Ovary (tissue), 9 donors: ENCODE measurements around the gene FBXL19. TPM values are rescaled to one million over a fixed set of nuclear protein-coding genes. Genes with fewer than 3 reads are reported as not detected.

ENCODE experiments used
- DNase-seq, 5 donors: peaks; one replicate each; pipeline ENCODE4 v3.0.0-alpha.2; 2019 to 2020
- H3K27ac ChIP-seq, 2 donors: fragments of 200-600 bp; one replicate each; pipeline versions ENCODE4 v1.5.1 to v1.8.0; 2019 to 2022
- H3K27me3 ChIP-seq: fragments of 200-600 bp; one replicate; pipeline ENCODE4 v1.8.0; 2022
- H3K36me3 ChIP-seq: fragments of 200-600 bp; sonication (generic); one replicate; pipeline ENCODE4 v1.5.1; 2019
- H3K4me1 ChIP-seq: one replicate; pipeline ENCODE4 v1.8.1; 2013; ENCODE audit warnings: mild to moderate bottlenecking, moderate library complexity; ENCODE audit not compliant: insufficient read depth
- H3K4me3 ChIP-seq: fragments of 200-600 bp; sonication (generic); one replicate; pipeline ENCODE4 v1.5.1; 2017
- H3K9me3 ChIP-seq, 2 donors: fragments of 200-600 bp in 1 of 2; sonication (generic) in 1 of 2; one replicate each; pipeline versions ENCODE4 v1.5.1 to v1.8.1; 2013 to 2019; ENCODE audit warnings: mild to moderate bottlenecking in 1 of 2, moderate library complexity in 1 of 2
- EP300 ChIP-seq: sonication (generic); formaldehyde crosslinking; IDR thresholded peaks from one replicate; pipeline ENCODE4 v1.6.1; 2017; ENCODE audit warnings: antibody characterized with exemption
- POLR2A ChIP-seq: fragments of 450-650 bp; IDR thresholded peaks from one replicate; pipeline ENCODE4 v1.6.1; 2017; ENCODE audit warnings: antibody characterized with exemption, mild to moderate bottlenecking, moderate library complexity
- WGBS, 3 donors: extraction: QIAGEN DNeasy Blood & Tissue Kit in 1 of 3; methylation state at CpG; one replicate each; pipeline versions ENCODE4 v1.1.5 to v1.1.7; 2013 to 2017; 5-methylcytosine and 5-hydroxymethylcytosine counted together
- intact Hi-C, 4 donors: fragments of 100-400 bp; cut with DNase I; formaldehyde crosslinking; loops; one replicate each; pipeline versions ENCODE4 v1.11.0 to v1.15.1; 2022 to 2023
- polyA plus RNA-seq, 2 donors: library from polyadenylated mRNA; stranded (reverse); fragments of 200-250 nt in 1 of 2; fragments of 350-450 nt in 1 of 2; fragmentation: Illumina TruSeq in 1 of 2; extraction: RNeasy Lipid Tissue Mini Kit (QIAGEN cat#74804) in 1 of 2; gene quantifications; one replicate each; pipeline ENCODE4 v1.2.3, GENCODE V29; 2013 to 2014
- total RNA-seq, 7 donors: library from RNA; depleted of rRNA in 2 of 7; stranded (reverse); fragments of >200 nt in 2 of 7; fragmentation: NEBNext Ultra II Directional in 3 of 7; extraction: Animal tissue kit (Norgen Biotek cat#: 25700) in 3 of 7; gene quantifications; one replicate each; pipeline versions ENCODE4 v1.1.0 to v1.2.4, GENCODE V29; 2016 to 2023
- TF ChIP-seq, protein P1 (sequence below), 3 donors: fragments of 450-650 bp in 2 of 3; fragments of 200-600 bp in 1 of 3; IDR thresholded peaks; one replicate each; pipeline versions ENCODE4 v1.5.1 to v1.8.0; 2016 to 2022; ENCODE audit warnings: antibody characterized with exemption in 3 of 3, mild to moderate bottlenecking in 1 of 3
- donor health status: DM: no; HTN: no; CAD: no; lungs with moderate emphysema.
- donor health status: DM: no; HTN: no; CAD: no.
- donor health status: Bipolar disorder and iron deficiency.
- donor health status: DM: yes; HTN: yes; CAD: no.
- donor health status: DM: no; HTN: no; CAD: no.
- donor health status: DM: yes; HTN: yes; CAD: no.

FBXL19 gene
- total and polyA plus RNA-seq, 9 donors = 1.6 to 24.3 (median 14.4) TPM

DNA sequence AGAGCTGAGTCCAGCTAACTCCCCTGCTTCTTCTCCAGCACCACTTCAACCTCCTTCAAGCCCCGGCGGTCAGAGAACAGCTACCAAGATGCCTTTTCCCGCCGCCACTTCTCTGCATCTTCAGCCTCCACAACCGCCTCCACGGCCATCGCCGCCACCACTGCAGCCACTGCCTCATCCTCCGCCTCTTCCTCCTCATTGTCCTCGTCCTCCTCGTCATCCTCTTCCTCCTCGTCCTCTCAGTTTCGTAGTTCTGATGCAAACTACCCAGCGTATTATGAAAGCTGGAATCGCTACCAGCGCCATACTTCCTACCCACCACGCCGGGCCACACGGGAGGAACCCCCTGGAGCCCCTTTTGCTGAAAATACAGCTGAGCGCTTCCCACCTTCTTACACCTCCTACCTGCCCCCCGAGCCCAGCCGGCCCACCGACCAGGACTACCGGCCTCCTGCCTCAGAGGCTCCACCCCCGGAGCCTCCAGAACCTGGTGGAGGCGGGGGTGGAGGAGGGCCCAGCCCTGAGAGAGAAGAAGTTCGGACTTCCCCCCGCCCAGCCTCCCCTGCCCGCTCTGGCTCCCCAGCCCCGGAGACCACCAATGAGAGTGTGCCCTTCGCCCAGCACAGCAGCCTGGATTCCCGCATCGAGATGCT is 41.3 kb downstream of the FBXL19 start:
- H3K4me1 ChIP-seq = no peaks in the 10 kb centered on the region
- no peaks in the 10 kb centered on the region for H3K9me3 ChIP-seq
- intact Hi-C loops = loop anchor here in 1 of 4 donors (10.0 kb wide), 1 partner anchor 220 kb away; the partner anchor contains the start of gene FUS
- 81 to 86% (median 85%) methylated on average over 32 to 33 of the region's 33 CpGs for WGBS, 3 donors
- TF ChIP-seq POLR2A = no peak
- TF ChIP-seq, protein P1, sequence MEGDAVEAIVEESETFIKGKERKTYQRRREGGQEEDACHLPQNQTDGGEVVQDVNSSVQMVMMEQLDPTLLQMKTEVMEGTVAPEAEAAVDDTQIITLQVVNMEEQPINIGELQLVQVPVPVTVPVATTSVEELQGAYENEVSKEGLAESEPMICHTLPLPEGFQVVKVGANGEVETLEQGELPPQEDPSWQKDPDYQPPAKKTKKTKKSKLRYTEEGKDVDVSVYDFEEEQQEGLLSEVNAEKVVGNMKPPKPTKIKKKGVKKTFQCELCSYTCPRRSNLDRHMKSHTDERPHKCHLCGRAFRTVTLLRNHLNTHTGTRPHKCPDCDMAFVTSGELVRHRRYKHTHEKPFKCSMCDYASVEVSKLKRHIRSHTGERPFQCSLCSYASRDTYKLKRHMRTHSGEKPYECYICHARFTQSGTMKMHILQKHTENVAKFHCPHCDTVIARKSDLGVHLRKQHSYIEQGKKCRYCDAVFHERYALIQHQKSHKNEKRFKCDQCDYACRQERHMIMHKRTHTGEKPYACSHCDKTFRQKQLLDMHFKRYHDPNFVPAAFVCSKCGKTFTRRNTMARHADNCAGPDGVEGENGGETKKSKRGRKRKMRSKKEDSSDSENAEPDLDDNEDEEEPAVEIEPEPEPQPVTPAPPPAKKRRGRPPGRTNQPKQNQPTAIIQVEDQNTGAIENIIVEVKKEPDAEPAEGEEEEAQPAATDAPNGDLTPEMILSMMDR (IDR thresholded peaks at IDR 0.05) = no peak
- TF ChIP-seq EP300 = no peak
- H3K36me3 ChIP-seq = no peaks in the 10 kb centered on the region
- no peak overlapping the region for H3K27ac ChIP-seq
- no peak overlapping the region for H3K4me3 ChIP-seq
- H3K27me3 ChIP-seq = no peaks in the 10 kb centered on the region
- no peak for DNase-seq

DNA sequence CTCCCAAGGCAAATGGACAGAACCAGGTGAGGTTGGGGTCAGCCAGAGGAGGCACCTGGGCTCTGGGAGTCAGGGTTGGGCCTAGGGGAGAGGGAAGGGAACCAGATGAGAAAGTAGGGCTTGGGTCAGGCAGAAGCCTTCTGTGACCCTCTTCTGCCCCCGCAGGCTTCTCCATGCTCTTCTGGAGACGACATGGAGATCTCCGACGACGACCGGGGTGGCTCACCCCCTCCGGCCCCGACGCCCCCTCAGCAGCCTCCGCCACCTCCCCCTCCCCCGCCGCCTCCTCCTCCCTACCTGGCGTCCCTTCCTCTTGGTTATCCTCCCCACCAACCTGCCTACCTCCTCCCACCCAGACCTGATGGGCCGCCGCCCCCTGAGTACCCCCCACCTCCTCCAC is 42.1 kb downstream of the FBXL19 start:
- H3K36me3 ChIP-seq = no peaks in the 10 kb centered on the region
- TF ChIP-seq EP300 (no peak), POLR2A (no peak)
- TF ChIP-seq, protein P1 (IDR thresholded peaks at IDR 0.05) = no peak
- no peak for DNase-seq
- intact Hi-C loops = loop anchor here in 1 of 4 donors (10.0 kb wide), 1 partner anchor 219 kb away; the partner anchor contains the start of gene FUS
- H3K27me3 ChIP-seq = no peaks in the 10 kb centered on the region
- H3K9me3 ChIP-seq = no peaks in the 10 kb centered on the region
- no peak overlapping the region for H3K27ac ChIP-seq
- no peak overlapping the region for H3K4me3 ChIP-seq
- WGBS, 3 donors = 73 to 77% (median 73%) methylated on average over 15 of the region's 15 CpGs
- no peaks in the 10 kb centered on the region for H3K4me1 ChIP-seq

DNA sequence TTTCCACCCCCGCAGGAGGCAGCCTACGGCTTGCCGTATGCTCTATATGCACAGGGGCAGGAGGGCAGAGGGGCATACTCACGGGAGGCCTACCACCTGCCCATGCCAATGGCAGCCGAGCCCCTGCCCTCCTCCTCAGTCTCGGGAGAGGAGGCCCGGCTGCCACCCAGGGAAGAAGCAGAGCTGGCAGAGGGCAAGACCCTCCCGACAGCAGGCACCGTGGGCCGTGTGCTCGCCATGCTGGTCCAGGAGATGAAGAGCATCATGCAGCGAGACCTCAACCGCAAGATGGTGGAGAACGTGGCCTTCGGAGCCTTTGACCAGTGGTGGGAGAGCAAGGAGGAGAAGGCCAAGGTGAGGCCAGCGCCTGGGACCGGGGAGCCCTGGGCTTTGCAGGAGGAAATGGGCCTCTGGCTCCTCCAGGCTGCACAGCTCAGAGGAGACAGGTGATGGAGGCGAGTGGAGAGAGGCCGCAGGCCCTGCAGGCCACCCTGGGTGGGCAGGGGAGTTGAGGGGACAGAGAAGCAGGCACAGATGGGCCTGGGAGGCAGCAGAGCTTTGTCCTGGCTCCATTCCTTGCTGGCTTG is 42.8 kb downstream of the FBXL19 start:
- no peaks in the 10 kb centered on the region for H3K36me3 ChIP-seq

DNA sequence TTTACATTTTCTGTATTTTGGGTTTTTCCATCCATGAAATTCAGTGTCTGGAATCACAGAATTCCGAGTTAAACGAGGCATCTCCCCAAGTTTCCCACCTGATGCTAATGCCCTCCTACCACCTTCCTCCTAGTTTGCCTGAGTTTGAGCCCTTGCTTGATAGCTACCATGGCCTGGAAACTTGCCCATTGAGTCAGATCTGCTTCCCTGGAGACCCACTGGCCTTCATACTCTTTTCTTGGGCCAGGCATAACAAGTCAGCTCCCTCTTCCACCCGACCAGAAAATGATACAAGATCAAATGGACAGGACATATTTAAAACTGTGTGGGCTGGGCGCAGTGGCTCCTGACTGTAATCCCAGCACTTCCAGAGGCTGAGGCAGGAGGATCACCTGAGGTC is 44.4 kb downstream of the FBXL19 start:
- intact Hi-C loops = loop anchor here in 1 of 4 donors (10.0 kb wide), 1 partner anchor 217 kb away; the partner anchor contains the start of gene FUS
- no peak overlapping the region for H3K4me3 ChIP-seq
- H3K4me1 ChIP-seq = no peaks in the 10 kb centered on the region
- TF ChIP-seq POLR2A (no peak), EP300 (no peak)
- TF ChIP-seq, protein P1 (IDR thresholded peaks at IDR 0.05) = no peak
- H3K36me3 ChIP-seq = no peaks in the 10 kb centered on the region
- DNase-seq = no peak
- H3K27ac ChIP-seq = no peak overlapping the region
- no peaks in the 10 kb centered on the region for H3K9me3 ChIP-seq
- 75 to 84% (median 80%) methylated on average over 4 of the region's 4 CpGs for WGBS, 3 donors
- no peaks in the 10 kb centered on the region for H3K27me3 ChIP-seq

More for the DNA sequence above, 42.8 kb downstream of the FBXL19 start:
- Histone ChIP-seq H3K27ac (no peak overlapping the region), H3K27me3 (no peaks in the 10 kb centered on the region), H3K4me1 (no peaks in the 10 kb centered on the region), H3K9me3 (no peaks in the 10 kb centered on the region), H3K4me3 (no peak overlapping the region)
- WGBS, 3 donors = 83 to 88% (median 87%) methylated on average over 18 to 19 of the region's 19 CpGs
- no peak for TF ChIP-seq EP300
- TF ChIP-seq POLR2A = no peak
- TF ChIP-seq, protein P1 (IDR thresholded peaks at IDR 0.05) = no peak
- no peak for DNase-seq
- intact Hi-C loops = loop anchor here in 1 of 4 donors (10.0 kb wide), 1 partner anchor 219 kb away; the partner anchor contains the start of gene FUS
